HG03175 (cell line): ENCODE data around the gene COL6A1.

Source experiments
- ATAC-seq: cut with Tn5 transposase; IDR thresholded peaks from one replicate; pipeline ENCODE4 v1.9.1; 2021; ENCODE audit warnings: mild to moderate bottlenecking, moderate library complexity; ENCODE audit not compliant: unreplicated experiment

COL6A1 gene

GRCh38 chr21:45981151-45982091 lies at the start of gene COL6A1:
COL6A1 (plus strand) TSS chr21:45981770; CDS start chr21:45981851, 81 bp downstream.
- ATAC-seq, result no peak

- ATAC-seq, result no peak
Measured at GRCh38 chr21:45932922-45933502, 48.6 kb upstream of the COL6A1 start.

- no peak for ATAC-seq
Measured at GRCh38 chr21:45934085-45934484, 47.5 kb upstream of the COL6A1 start.

- ATAC-seq, result no peak
Measured at GRCh38 chr21:45934554-45934953, 47.0 kb upstream of the COL6A1 start.

- ATAC-seq, result no peak
Measured at GRCh38 chr21:45935628-45936027, 45.9 kb upstream of the COL6A1 start.

- ATAC-seq, result no peak
Measured at GRCh38 chr21:45937721-45938452, 43.7 kb upstream of the COL6A1 start.

- no peak for ATAC-seq
Measured at GRCh38 chr21:45938453-45938755, 43.2 kb upstream of the COL6A1 start.

- no peak for ATAC-seq
Measured at GRCh38 chr21:45938811-45939520, 42.6 kb upstream of the COL6A1 start.

GRCh38 chr21:45939521-45940045 lies 42.0 kb upstream of the COL6A1 start:
- ATAC-seq, result no peak

- no peak for ATAC-seq
Measured at GRCh38 chr21:45940091-45940490, 41.5 kb upstream of the COL6A1 start.

- no peak for ATAC-seq
Measured at GRCh38 chr21:45940621-45941337, 40.8 kb upstream of the COL6A1 start.

- no peak for ATAC-seq
Measured at GRCh38 chr21:45941338-45941710, 40.2 kb upstream of the COL6A1 start.

GRCh38 chr21:45941717-45942546 lies 39.6 kb upstream of the COL6A1 start:
- ATAC-seq, result no peak

GRCh38 chr21:45942755-45943629 lies 38.6 kb upstream of the COL6A1 start:
- no peak for ATAC-seq

GRCh38 chr21:45943630-45944540 lies 37.7 kb upstream of the COL6A1 start:
- no peak for ATAC-seq

- ATAC-seq, result no peak
Measured at GRCh38 chr21:45944601-45945000, 37.0 kb upstream of the COL6A1 start.

GRCh38 chr21:45945066-45945867 lies 36.3 kb upstream of the COL6A1 start:
- ATAC-seq, result no peak
